Gastrocnemius medialis (tissue), 4 donors: ENCODE data around the gene UQCC5. TPM values are rescaled to one million over a fixed set of nuclear protein-coding genes. Genes with fewer than 3 reads are reported as not detected.

Experiments
- ATAC-seq, 2 donors: fragments of 150-250 bp; one replicate each; pipeline ENCODE4 v1.9.1; 2016
- DNase-seq, 2 donors: peaks; one replicate each; pipeline ENCODE4 v3.0.0-alpha.2; 2019
- H3K27ac ChIP-seq, 4 donors: fragments of 200-600 bp; sonication (generic); 1 replicate in 1 of 4; 2 replicates in 3 of 4; pipeline ENCODE4 v1.5.1; 2016 to 2018; ENCODE audit warnings: mild to moderate bottlenecking in 2 of 4, moderate library complexity in 1 of 4
- H3K27me3 ChIP-seq, 3 donors: fragments of 200-600 bp; sonication (generic) in 2 of 3; 1 replicate in 1 of 3; 2 replicates in 2 of 3; pipeline versions ENCODE4 v1.5.1 to v1.6.0; 2016 to 2019; ENCODE audit warnings: mild to moderate bottlenecking in 1 of 3, moderate library complexity in 1 of 3
- H3K36me3 ChIP-seq, 2 donors: fragments of 200-600 bp; sonication (generic) in 1 of 2; one replicate each; pipeline ENCODE4 v1.5.1; 2017 to 2018
- H3K4me1 ChIP-seq, 2 donors: fragments of 200-600 bp; sonication (generic) in 1 of 2; one replicate each; pipeline ENCODE4 v1.5.1; 2016 to 2017; ENCODE audit warnings: mild to moderate bottlenecking in 2 of 2
- H3K4me3 ChIP-seq, 4 donors: fragments of 200-600 bp; sonication (generic) in 3 of 4; 1 replicate in 1 of 4; 2 replicates in 3 of 4; pipeline ENCODE4 v1.5.1; 2016 to 2019; ENCODE audit warnings: mild to moderate bottlenecking in 2 of 4
- H3K9me3 ChIP-seq, 3 donors: fragments of 200-600 bp; sonication (generic) in 2 of 3; 1 replicate in 1 of 3; 2 replicates in 2 of 3; pipeline ENCODE4 v1.5.1; 2016 to 2019
- POLR2A ChIP-seq, 2 donors: fragments of 450-650 bp; IDR thresholded peaks; one replicate each; pipeline ENCODE4 v1.6.1; 2017; ENCODE audit warnings: antibody characterized with exemption in 2 of 2, mild to moderate bottlenecking in 2 of 2, moderate library complexity in 2 of 2
- in situ Hi-C, 4 donors: fragments of 200-750 bp; cut with MboI; loops; one replicate each; pipeline versions ENCODE4 v1.15.0 to v1.8.0; 2017; ENCODE audit warnings: low sequenced_read_pairs in 4 of 4
- intact Hi-C: fragments of 100-400 bp; cut with DNase I; formaldehyde crosslinking; loops from one replicate; pipeline ENCODE4 v1.15.1; 2023; ENCODE audit warnings: low total_unique reads
- total RNA-seq, 4 donors: library from RNA; depleted of rRNA; stranded (reverse); fragments of >200 nt; gene quantifications; one replicate each; pipeline versions ENCODE4 v1.1.0 to v1.2.3, GENCODE V29; 2016
- TF ChIP-seq, protein P1 (sequence below), 5 experiments: fragments of 450-650 bp in 3 of 5; fragments of 200-600 bp in 2 of 5; sonication (generic) in 2 of 5; IDR thresholded peaks in 4 of 5; conservative IDR thresholded peaks in 1 of 5; 1 replicate in 4 of 5; 2 replicates in 1 of 5; pipeline ENCODE4 v1.5.1; 2016 to 2019; ENCODE audit warnings: antibody characterized with exemption in 5 of 5, mild to moderate bottlenecking in 3 of 5, moderate library complexity in 3 of 5

UQCC5 gene
- total RNA-seq, 4 donors from 2014 or later, result 0.31 to 26.1 (median 0.87) TPM

GRCh38 chr3:52527039-52527731 is 9.2 kb upstream of the UQCC5 start:
- H3K27ac ChIP-seq, result peak overlapping the region in 3 of 4 donors; percentile 5 to 80 (median 67)
- DNase-seq, result no peak

DNA sequence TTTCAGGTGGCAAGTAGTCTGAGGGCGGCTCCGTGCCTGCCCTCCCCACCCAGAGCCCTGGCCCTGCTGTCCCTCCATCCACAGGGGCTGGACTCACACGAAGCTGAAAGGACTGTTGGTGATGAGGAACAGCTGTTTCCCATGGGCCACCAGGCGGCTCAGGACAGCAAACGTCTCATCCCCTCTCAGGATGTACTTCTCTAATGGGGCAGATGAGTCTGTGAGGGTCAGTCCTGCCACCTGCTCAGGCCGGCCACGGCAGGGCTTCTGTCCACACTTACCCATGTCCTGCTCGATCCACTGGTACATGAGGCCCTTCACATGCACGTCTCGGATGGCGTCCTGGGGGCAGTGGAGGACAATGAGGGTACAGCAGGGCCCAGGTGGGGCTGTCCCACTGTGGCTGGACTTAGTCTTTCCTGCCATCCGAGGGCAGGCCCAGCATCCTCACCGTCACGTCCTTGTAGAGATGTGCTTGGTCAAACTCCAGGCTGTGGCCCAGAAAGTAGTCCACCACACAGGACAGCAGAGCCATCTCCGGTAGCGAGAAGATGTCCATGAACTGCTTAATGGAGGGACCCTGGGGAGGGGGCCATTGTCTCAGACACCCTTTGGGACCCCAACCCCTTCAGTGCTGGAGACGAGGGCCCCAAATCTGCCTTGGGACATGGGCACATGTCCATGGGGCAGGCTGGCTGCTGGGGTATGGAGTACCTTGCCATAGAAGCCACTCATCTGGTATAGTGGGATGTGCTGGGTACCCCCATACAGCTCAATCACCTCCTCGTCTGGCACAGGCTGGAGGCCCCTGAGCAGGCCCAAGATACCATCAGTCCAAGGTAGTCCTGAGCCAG is 8.4 kb upstream of the UQCC5 start:
- ATAC-seq, result no peak
- DNase-seq, result peak in 1 of 2 donors; percentile 6
- intact Hi-C loops, result no loop called here

More at GRCh38 chr3:52527039-52527731, 9.2 kb upstream of the UQCC5 start:
- in situ Hi-C loops (no loop called here), intact Hi-C loops (no loop called here)
- TF ChIP-seq, protein P1, sequence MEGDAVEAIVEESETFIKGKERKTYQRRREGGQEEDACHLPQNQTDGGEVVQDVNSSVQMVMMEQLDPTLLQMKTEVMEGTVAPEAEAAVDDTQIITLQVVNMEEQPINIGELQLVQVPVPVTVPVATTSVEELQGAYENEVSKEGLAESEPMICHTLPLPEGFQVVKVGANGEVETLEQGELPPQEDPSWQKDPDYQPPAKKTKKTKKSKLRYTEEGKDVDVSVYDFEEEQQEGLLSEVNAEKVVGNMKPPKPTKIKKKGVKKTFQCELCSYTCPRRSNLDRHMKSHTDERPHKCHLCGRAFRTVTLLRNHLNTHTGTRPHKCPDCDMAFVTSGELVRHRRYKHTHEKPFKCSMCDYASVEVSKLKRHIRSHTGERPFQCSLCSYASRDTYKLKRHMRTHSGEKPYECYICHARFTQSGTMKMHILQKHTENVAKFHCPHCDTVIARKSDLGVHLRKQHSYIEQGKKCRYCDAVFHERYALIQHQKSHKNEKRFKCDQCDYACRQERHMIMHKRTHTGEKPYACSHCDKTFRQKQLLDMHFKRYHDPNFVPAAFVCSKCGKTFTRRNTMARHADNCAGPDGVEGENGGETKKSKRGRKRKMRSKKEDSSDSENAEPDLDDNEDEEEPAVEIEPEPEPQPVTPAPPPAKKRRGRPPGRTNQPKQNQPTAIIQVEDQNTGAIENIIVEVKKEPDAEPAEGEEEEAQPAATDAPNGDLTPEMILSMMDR (IDR thresholded peaks at IDR 0.05 in 4 of 5, conservative IDR thresholded peaks at IDR 0.05 in 1 of 5), result no peak
- TF ChIP-seq POLR2A (IDR thresholded peaks at IDR 0.05), result no peak
- no peak for ATAC-seq
- Histone ChIP-seq H3K4me3 (no peak overlapping the region), H3K36me3 (no peaks in the 10 kb centered on the region), H3K9me3 (no peaks in the 10 kb centered on the region), H3K27me3 (no peaks in the 10 kb centered on the region), H3K4me1 (peaks cover 33 to 37% of the 10 kb centered on the region in 2 donors)

DNA sequence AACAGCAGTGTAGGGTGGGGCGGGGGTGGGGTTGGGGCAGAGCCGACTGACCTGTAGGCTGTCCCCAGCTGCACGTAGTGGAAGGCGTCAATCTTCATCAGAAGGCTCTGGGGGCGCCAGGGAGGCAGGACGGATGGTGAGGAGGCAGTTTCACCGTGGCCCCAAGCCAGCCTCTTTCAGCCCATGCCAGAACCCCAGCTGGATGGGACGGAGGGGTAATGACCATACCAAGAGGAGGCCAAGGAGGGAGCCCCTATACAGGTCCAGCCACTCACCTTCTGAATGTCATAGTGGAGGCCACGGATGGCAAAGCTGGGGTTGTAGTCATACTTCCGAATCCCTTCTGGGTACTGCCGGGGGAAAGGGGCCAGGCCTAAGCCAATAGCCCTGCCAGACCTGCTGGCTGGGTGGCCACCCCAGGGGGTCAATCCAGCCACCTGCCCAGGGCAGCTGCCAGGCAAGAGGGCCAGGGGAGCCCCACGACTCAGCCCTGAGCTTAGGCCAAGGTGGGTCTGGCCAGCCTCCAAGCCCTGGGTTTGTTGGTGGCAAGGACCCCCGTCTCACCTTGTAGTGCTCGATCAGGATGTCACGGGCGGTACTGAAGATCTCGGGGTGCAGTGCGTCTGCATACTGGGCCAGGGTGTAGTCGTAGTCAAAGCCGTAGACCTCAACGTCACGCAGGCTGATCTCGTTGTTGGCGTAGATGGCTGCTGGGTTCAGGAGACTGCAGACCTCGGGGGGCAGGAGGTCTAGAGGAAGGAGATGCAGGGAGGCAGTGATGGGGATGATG is 7.6 kb upstream of the UQCC5 start:
- Histone ChIP-seq H3K9me3 (no peaks in the 10 kb centered on the region), H3K4me1 (peaks cover 40% of the 10 kb centered on the region in 2 donors), H3K27me3 (no peaks in the 10 kb centered on the region), H3K36me3 (no peaks in the 10 kb centered on the region), H3K27ac (peak overlapping the region in 3 of 4 donors; percentile 57 to 67 (median 65)), H3K4me3 (no peak overlapping the region)
- TF ChIP-seq, protein P1 (IDR thresholded peaks at IDR 0.05 in 4 of 5, conservative IDR thresholded peaks at IDR 0.05 in 1 of 5), result no peak
- TF ChIP-seq POLR2A (IDR thresholded peaks at IDR 0.05), result no peak
- in situ Hi-C loops, result no loop called here
- intact Hi-C loops, result no loop called here
- ATAC-seq, result no peak
- peak in 1 of 2 donors; percentile 13 for DNase-seq

More for the DNA sequence above, 8.4 kb upstream of the UQCC5 start:
- in situ Hi-C loops, result no loop called here
- Histone ChIP-seq H3K4me3 (no peak overlapping the region), H3K27me3 (no peaks in the 10 kb centered on the region), H3K27ac (peak overlapping the region in 2 of 4 donors; percentile 67 to 80), H3K36me3 (no peaks in the 10 kb centered on the region), H3K9me3 (no peaks in the 10 kb centered on the region), H3K4me1 (peaks cover 40% of the 10 kb centered on the region in 2 donors)
- TF ChIP-seq, protein P1 (IDR thresholded peaks at IDR 0.05 in 4 of 5, conservative IDR thresholded peaks at IDR 0.05 in 1 of 5), result no peak
- TF ChIP-seq POLR2A (IDR thresholded peaks at IDR 0.05), result no peak

- Histone ChIP-seq H3K27me3 (no peaks in the 10 kb centered on the region), H3K4me3 (no peak overlapping the region), H3K9me3 (no peaks in the 10 kb centered on the region), H3K27ac (peak overlapping the region; percentile 57 to 77 (median 66)), H3K36me3 (no peaks in the 10 kb centered on the region), H3K4me1 (peaks cover 40 to 43% of the 10 kb centered on the region in 2 donors)
- in situ Hi-C loops, result no loop called here
- intact Hi-C loops, result no loop called here
- TF ChIP-seq, protein P1 (IDR thresholded peaks at IDR 0.05 in 4 of 5, conservative IDR thresholded peaks at IDR 0.05 in 1 of 5), result no peak
- peak in 1 of 2 donors; percentile 42 for TF ChIP-seq POLR2A (IDR thresholded peaks at IDR 0.05)
- ATAC-seq (peak in 1 of 2 donors; percentile 37), DNase-seq (peak in 1 of 2 donors; percentile 26)
Measured at GRCh38 chr3:52529376-52530333, 6.8 kb upstream of the UQCC5 start.
